Stimulated activated CD8-positive, alpha-beta memory T cell treated with anti-CD3 and anti-CD28 coated beads, Interleukin-7, amount 100 ng/mL, for 24 hours (primary cell): Measurements from ENCODE around the gene PGBD4.

Experiments
- DNase-seq: peaks from one replicate; pipeline ENCODE4 v3.0.0-alpha.2; 2020; ENCODE audit warnings: low read depth

Gene PGBD4

DNA sequence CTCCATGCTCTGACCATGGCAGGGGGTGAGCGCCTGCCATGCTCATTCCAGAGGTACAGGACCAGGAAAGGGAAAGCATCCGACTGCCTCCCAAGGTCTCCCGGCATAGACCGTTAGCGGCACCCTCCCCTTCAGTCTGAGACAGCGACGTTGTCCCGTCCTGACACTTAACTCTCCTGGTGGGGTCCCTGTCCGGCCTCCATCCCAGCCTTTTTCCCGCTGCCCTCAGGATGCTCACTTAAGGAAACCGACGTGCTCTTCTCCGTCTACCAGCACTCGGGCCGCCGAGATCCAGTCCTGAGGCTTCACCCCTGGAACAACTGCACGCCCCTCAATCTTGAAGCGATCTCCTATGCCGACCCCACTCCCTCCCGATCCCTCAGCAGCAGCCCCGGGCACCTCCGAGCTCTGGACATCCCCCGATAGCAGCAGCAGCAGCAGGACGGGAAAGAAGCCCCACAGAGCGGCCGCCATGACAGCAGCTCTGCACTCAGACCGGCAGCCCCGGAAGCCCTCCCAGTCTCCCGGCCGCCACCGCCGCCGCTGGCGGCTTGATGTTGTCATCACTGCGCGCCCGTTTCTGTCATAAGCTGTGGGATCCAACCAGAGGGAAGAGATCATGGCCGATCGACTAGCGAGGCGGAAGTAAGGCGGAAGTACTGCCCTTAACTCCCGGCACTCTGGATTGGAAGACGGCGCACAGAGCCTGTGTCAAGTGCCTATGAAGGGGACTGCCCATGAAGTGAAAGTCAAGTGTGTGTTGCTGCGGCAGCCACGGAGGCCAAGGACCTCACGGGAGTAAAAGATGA is at the start of gene PGBD4, which contains the start of gene EMC7:
Gene PGBD4 (plus strand): TSS at position 718 of the 809 bp plus-strand sequence. CDS start 449 bp downstream, outside the sequence.
Gene EMC7 (minus strand): TSS at position 497 of the 809 bp plus-strand sequence. CDS start 23 bp downstream, at position 474.
- DNase-seq, result peak; percentile 99

- no peak for DNase-seq
These were observed 47.7 kb upstream of the PGBD4 start for GRCh38 chr15:34054081-34054707.

- DNase-seq, result no peak
These were observed 45.9 kb upstream of the PGBD4 start for GRCh38 chr15:34055868-34056595.

DNA sequence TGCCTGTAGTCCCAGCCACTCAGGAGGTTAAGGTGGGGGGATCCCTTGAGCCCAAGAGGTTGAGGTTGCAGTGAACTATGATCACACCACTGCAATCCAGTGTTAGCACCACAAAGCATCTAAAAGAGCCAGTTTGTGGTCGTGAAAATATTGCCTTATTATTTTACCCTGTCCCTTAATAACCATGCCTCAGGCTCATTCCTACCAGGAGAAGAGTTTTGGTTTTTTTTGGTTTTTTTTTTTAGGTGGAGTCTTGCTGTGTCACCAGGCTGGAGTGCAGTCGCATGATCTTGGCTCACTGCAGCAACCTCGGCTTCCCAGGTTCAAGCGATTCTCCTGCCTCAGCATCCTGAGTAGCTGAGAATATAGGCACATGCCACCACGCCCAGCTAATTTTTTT is 45.0 kb upstream of the PGBD4 start:
- DNase-seq, result no peak

DNA sequence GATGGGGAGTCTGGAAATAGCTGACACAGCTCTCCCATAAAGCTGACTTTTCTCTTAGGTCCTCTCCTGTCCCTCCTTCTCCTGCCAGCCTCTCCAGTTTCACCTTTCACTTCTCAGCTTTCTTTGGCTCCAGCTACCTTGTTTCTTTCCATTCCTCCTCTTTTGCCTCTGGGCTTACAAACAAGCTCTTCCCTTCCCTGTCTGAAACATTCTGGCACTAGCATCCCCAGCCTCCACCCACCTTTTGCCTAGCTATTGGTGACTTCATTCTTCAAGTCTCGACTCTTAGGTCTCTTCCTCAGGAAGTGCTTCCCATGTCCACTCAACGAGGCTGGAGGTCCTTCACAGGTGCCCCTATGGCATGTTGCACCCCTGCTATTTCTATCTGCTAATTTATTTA is 42.4 kb upstream of the PGBD4 start:
- no peak for DNase-seq

DNA sequence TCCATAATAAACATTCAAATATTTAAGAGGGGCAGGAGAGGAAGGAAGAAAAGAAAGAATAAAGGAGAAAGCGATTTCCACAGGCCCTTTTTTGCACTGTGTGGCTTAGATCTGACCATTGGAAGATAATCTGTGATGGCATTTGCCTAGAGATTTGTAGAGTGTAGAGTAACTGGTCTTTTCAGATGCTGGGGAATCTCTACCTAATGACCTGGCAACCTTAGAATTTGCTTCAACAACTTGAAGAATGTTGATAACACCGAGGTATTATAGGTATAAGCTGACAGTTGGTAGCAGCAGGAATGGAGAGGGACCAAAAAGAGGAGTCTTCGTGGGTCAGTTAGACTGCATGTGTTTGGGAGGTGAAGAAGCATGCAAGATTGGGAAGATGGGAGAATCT is 41.9 kb upstream of the PGBD4 start:
- no peak for DNase-seq

DNA sequence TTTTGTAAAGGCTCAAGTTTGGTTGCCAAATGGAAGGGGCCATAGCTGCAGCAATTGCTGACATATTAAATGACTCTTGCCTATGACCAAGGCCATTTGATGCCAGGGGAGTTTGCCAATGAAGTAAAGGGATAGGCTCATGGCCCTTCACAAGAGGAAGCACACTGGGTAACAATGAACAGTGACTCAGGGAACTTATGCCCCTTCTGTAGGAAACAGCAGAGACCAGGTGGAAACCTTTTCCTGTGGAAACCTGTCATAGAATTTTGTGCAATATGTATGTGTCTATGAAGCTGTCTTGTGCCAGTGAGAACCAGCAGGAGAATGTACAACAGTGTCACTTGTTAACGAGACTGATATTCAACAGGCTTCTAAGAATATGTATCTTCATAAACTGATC is 37.4 kb upstream of the PGBD4 start:
- DNase-seq, result no peak

GRCh38 chr15:34065261-34065660 is 36.6 kb upstream of the PGBD4 start:
- no peak for DNase-seq

DNA sequence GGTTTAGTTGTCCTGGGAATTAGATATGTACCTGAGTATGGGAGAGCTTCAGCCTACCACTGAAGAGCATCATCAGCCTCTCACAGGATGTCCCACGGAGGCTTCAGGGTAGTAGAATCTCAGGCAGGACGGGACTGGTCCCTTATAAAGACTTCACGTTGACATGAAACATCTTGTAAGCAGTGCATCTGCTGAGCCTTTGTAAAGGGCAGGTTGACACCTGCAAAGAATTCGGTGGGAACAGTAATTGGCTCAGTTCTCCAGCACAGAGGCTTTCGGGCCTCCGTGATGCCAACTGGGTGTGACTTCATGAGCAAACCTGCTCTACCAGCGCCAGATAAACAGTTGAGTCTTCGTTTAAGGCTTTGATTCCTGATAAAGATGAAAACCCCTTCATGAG is 35.9 kb upstream of the PGBD4 start:
- DNase-seq, result no peak

DNA sequence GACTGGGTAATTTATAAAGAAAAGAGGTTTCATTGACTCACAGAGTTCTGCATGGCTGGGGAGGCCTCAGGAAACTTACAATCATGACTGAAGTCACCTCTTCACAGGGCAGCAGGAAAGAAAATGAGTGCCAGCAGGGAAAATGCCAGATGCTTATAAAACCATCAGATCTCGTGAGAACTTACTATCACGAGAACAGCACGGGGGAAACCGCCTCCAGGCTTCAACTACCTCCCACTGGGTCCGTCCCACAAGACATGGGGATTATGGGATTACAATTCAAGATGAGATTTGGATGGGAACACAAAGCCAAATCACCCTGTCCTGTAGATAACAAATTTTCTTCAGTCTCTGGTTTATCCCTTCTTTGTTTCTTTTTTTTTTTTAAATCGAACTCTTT is 31.9 kb upstream of the PGBD4 start:
- DNase-seq, result no peak

DNA sequence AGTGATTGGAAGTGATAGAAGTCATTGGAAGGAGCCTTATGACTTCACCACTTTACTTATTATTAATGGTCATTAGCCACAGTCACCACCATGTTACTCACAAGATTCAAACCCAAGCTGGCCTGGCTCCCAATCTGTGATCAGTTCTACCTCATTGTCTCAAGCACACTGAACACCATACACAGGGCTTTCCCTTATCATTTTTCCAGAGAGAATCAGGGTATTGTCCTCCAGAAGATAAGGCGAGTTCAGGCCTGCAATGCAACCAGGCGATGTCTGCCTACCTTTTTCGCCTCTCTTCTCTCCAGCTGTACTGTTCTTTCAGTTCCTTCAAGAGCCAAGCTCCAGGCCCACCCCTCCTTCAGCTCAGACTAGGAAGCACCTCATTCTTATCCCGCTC is 25.1 kb upstream of the PGBD4 start:
- no peak for DNase-seq

DNA sequence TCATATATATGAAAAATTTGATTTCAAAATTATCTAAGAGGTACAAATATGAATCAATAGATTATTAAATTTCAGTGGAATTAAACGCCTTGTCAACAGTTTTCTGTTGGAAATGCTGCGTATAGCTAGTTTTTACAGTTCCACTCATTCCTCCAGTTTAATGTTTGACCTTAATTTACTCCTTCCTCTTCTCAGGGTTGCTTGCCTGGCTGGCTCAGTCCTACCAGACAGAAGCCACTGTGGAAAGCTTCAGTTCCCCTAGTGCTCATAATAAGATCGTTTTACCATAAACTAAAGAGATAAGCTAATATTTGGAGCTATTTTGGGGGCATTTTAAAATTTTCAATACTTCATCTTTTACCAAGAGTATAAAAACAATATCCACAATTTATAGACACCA is 23.0 kb upstream of the PGBD4 start:
- no peak for DNase-seq

- no peak for DNase-seq
These were observed 22.0 kb upstream of the PGBD4 start for GRCh38 chr15:34079904-34080303.

DNA sequence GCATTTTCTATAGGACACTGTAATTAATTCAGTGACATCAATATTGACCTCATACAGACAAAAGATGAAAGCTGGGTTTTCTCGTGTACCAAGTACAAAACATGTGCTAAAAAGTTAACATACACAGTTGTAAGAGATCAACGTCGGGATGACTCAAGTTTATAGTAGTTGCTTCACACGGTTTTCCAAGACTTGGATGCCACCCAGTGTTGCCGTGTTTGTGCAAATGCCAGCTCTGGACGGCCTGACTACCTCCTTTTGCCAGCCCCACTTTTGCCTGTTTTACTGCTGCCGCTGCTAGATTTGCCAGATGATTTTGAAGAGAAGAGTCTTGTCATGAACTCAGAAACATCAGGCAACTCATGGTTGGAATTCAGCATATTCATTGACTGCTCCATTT is 17.8 kb upstream of the PGBD4 start:
- no peak for DNase-seq

DNA sequence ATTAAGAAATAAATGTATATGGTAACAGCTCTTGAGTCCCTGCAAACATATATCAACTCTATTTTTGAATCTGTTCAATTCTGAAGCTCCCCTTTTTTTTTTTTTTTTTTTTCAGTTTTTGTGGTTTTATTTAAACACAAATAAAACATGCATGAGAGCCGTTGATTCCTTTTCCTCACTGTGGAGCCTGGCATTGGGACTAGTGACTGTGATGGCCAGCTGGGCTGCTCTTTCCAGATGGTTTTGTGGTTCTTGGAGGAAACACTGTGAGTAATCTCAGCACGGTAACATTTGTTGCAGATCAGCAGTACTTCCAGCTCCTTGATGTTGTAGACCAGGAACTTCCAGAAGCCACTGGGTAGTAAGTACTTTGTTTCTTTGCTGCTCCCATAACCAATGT is 16.1 kb upstream of the PGBD4 start:
- no peak for DNase-seq

- no peak for DNase-seq
These were observed 2.0 kb upstream of the PGBD4 start for GRCh38 chr15:34099914-34100313.

DNA sequence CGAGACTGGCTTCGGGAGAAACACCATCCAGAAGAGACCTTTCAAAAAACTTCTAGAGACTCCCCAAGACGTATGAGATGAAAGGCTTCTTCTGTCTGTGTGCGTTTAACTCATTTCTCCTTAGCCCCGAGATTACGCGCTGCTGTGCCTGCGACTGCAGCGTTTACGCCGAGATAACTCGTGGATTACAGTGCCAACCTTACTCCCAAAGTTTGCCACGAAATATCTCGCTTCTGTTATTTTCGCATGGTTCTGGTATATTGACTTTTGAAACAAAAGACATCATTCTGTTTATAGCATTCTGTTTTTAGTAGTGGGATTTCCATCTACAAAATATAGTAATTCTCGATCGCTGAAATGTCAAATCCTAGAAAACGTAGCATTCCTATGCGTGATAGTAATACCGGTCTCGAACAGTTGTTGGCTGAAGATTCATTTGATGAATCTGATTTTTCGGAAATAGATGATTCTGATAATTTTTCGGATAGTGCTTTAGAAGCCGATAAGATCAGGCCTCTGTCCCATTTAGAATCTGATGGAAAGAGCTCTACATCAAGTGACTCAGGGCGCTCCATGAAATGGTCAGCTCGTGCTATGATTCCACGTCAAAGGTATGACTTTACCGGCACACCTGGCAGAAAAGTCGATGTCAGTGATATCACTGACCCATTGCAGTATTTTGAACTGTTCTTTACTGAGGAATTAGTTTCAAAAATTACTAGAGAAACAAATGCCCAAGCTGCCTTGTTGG is 467 bp downstream of the PGBD4 start:
- DNase-seq, result no peak

GRCh38 chr15:34106423-34106822 is 4.5 kb downstream of the PGBD4 start:
- no peak for DNase-seq

DNA sequence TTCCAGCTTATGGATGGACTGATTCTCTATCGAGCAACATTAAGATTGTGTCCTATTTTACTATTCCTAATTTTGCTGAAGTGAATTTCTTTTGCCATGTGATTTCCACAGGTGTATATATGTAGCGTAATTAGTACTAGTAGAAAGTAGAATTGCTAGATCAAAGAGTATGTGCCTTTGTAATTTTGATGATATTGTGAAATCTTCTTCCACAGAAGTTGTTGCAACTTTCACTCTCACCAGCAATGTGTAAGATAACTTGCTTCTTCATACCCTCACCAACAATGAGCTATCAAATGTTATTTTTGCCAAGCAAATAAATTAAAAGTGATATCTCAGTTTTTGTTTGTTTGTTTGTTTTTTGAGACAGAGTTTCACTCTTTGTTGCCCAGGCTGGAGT is 5.4 kb downstream of the PGBD4 start:
- DNase-seq, result no peak

DNA sequence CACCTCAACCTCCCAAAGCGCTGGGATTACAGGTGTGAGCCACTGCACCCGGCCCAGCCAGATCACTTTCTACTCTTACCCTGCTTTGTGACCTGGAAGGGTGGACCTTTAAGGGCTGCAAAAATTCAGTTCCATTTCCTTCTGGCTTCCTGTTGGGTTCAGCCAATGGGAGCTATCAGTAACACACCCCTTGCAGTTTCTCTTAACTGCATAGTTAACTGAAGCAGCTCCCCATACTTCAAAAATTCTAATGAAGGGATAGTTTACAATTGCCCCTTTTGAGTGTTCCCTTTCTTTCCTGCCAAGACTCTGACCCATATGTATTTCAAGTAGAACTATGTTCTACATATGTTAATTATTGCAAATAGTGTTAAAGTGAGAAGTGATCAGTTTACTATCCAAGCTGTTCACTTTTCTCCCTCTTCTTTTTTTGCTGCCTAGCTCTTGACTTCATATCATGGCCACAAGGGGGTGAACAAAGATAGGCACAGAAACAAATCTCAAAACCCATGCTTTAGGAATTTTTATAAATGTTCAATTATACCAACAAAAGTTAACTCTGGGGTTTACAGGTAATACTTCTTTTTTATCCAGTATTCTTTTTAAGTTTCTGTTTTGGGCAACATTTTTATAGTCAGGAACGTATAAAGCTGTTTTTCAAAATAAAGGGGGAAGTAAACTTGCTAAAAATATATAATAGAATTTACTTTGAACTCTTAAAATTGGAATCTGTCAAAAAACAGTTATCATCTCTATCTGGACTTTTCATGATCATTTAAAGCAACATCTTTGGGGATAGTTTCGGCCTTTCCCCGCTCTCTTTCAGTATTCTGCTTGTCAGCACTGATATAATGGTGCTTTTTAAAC is 8.1 kb downstream of the PGBD4 start:
- DNase-seq, result no peak

DNA sequence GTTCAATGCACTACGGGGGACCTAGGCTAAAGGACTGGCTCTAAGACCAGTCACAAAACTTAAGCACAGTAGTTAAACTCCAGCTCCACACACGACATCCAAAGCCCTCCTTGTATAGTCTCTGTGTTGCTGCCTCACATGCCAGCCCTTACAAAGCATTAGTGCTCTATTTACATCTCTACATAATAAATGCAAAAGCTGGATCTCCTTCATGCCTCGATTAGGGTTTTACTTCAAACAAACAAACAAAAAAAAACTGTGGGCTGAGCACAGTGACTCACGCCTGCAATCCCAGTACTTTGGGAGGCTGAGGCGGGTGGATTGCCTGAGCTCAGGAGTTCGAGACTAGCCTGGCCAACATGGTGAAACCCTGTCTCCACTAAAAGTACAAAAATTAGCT is 9.6 kb downstream of the PGBD4 start:
- no peak for DNase-seq
